ENCODE results near the gene FKBP10. TPM values are rescaled to one million over a fixed set of nuclear protein-coding genes. Genes with fewer than 3 reads are reported as not detected.
"Not testable (repeated sequence)": the region's sequence is repeated elsewhere in the genome, so short reads cannot be mapped to it uniquely, and the experiment has no call there.

The FKBP10 gene
- total and polyA plus RNA-seq, 11 donors = 6.5 to 40.4 (median 12.5) TPM

- Histone ChIP-seq H3K4me1 (no peaks in the 10 kb centered on the region), H3K27me3 (no peaks in the 10 kb centered on the region), H3K36me3 (peaks cover 0 to 56% (median 53%) of the 10 kb centered on the region in 9 donors), H3K27ac (no peak overlapping the region), H3K9me3 (no peaks in the 10 kb centered on the region), H3K4me3 (no peak overlapping the region)
- intact Hi-C loops (cut with DNase I) = loop anchor here in 1 of 10 donors (10.0 kb wide), 1 partner anchor 59 kb away; no protein-coding TSS in a partner anchor
- TF ChIP-seq POLR2A (IDR thresholded peaks at IDR 0.05) = no peak
- TF ChIP-seq CTCF (IDR thresholded peaks at IDR 0.05) = no peak
- ATAC-seq (peak in 2 of 4 donors; percentile 8 to 13), DNase-seq (peak in 1 of 5 donors; percentile 41)
- 89 to 91% (median 90%) methylated on average over 11 to 19 of the region's 19 CpGs for WGBS, 4 donors
Observed at GRCh38 chr17:41825175-41825845, 12.5 kb downstream of the FKBP10 start.

DNA sequence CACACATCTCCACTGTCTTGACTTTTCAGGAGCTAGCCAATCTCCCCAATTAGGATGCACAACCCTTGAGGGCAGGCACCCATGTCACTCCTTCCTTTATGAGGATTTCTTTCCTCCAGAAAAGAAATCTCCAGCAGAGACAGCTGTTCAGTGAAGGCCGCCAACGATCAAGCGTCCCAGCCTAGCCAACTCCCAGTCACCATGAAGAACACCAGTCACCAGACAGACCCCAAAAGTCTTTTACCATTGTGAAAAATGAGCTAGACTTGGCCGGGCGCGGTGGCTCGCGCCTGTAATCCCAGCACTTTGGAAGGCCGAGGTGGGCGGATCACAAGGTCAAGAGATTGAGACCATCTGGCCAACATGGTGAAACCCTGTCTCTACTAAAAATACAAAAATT lies 17.2 kb downstream of the FKBP10 start:
- not testable (repeated sequence) for ATAC-seq, H3K27ac ChIP-seq, H3K4me1 ChIP-seq, H3K27me3 ChIP-seq, H3K4me3 ChIP-seq, H3K9me3 ChIP-seq
- WGBS, 4 donors = 84 to 88% (median 86%) methylated on average over 10 of the region's 10 CpGs
- peaks cover 0 to 83% (median 71%) of the 10 kb centered on the region in 9 donors for H3K36me3 ChIP-seq
- intact Hi-C loops (cut with DNase I) = loop anchor here in 1 of 10 donors (10.0 kb wide), 1 partner anchor 55 kb away; no protein-coding TSS in a partner anchor
- peak in 1 of 5 donors; percentile 28 for DNase-seq

GRCh38 chr17:41835214-41835799 lies 22.5 kb downstream of the FKBP10 start:
- Histone ChIP-seq H3K36me3 (peaks cover 0 to 32% (median 23%) of the 10 kb centered on the region in 9 donors), H3K27me3 (no peaks in the 10 kb centered on the region), H3K27ac (peak overlapping the region in 9 of 12 donors; percentile 6 to 88 (median 72)), H3K4me3 (peak overlapping the region; percentile 73 to 97 (median 88)), H3K9me3 (no peaks in the 10 kb centered on the region), H3K4me1 (peaks cover 0 to 17% (median 12%) of the 10 kb centered on the region in 12 donors)
- DNase-seq (no peak), ATAC-seq (peak; percentile 17 to 63 (median 47))
- TF ChIP-seq POLR2A (IDR thresholded peaks at IDR 0.05) (no peak), CTCF (IDR thresholded peaks at IDR 0.05) (no peak)
- intact Hi-C loops (cut with DNase I) = loop anchor here in 1 of 10 donors (2.0 kb wide), 1 partner anchor 23 kb away; the partner anchor contains the start of gene FKBP10
- 12 to 14% (median 12%) methylated on average over 13 of the region's 13 CpGs for WGBS, 4 donors

DNA sequence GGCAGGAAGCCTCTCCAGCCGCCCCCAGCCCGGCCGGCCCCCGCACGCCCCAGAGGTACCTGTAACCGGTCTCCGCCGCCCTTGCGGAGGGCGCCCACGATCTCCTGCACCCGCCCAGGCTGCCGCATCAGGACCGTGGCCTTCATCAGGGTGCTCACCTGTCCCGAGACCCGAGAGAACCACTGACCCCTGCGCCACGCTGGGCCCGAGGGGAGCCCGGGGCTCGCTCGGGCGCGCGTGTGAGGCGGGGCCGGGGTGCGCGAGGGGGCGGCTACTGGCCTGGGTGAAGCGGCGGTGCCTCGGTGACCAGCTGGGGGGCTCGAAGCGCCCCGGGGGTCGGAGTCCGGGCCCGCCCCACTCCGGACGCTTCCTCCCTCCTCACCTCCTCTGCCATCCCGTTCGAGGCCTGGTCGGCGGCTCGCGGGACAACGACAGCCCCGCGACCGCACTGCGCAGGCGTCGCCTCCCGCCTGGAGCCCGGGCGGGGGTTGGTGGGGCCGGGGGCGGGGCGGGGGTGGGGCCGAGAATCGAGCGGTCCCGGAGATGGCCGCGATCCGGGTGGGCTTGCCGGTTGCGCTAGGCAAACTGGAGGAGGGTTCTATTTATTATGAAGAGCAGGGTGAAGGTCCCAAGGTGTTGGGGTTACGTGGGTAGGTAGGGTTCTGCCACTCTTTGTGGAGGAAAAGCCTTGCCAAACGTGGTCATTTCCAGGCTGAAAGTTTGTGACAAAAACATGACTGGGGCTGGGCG lies 23.2 kb downstream of the FKBP10 start, which contains the start of gene NT5C3B:
TSS of gene NT5C3B (minus strand) at position 433 of the 750 bp plus-strand sequence. CDS start at position 394, 39 bp downstream.
- DNase-seq (peak; percentile 54 to 83 (median 68)), ATAC-seq (peak; percentile 68 to 96 (median 92))
- peak within 1 kb of the TSS; percentile 73 to 97 (median 88) for H3K4me3 ChIP-seq
- intact Hi-C loops (cut with DNase I) = loop anchor here in 1 of 10 donors (2.0 kb wide), 1 partner anchor 23 kb away; the partner anchor contains the start of gene FKBP10
- peaks cover 0 to 17% (median 12%) of the 10 kb centered on the region in 12 donors for H3K4me1 ChIP-seq
- peak within 1 kb of the TSS in 11 of 12 donors; percentile 6 to 88 (median 64) for H3K27ac ChIP-seq
- H3K36me3 ChIP-seq = peaks cover 0 to 25% (median 18%) of the 10 kb centered on the region in 9 donors
- WGBS, 4 donors = 1 to 5% (median 1%) methylated on average over 17 to 72 of the region's 72 CpGs
- TF ChIP-seq POLR2A (IDR thresholded peaks at IDR 0.05) (no peak), CTCF (IDR thresholded peaks at IDR 0.05) (no peak)
- H3K27me3 ChIP-seq = no peaks in the 10 kb centered on the region
- H3K9me3 ChIP-seq = no peaks in the 10 kb centered on the region

Data from heart left ventricle (tissue), 16 donors.